HG03280 (cell line): ENCODE data around the gene GFRA4.

Source experiments
- ATAC-seq: cut with Tn5 transposase; IDR thresholded peaks from one replicate; pipeline ENCODE4 v1.9.1; 2021; ENCODE audit warnings: mild to moderate bottlenecking, moderate library complexity; ENCODE audit not compliant: unreplicated experiment

The GFRA4 gene

DNA sequence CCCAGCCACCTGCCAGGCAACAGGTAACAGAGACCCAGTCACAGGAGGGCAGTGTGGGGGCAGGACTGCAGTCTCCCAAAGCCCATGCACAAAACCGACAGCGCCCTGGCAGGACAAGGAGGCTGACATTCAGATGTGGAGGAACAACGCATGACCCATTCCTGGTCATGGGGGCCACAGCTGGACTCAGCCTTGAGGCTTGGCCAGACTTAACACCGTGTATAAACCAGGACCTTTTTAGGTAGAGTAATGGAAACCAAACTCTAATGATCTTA lies 8.1 kb downstream of the GFRA4 start:
- no peak for ATAC-seq

DNA sequence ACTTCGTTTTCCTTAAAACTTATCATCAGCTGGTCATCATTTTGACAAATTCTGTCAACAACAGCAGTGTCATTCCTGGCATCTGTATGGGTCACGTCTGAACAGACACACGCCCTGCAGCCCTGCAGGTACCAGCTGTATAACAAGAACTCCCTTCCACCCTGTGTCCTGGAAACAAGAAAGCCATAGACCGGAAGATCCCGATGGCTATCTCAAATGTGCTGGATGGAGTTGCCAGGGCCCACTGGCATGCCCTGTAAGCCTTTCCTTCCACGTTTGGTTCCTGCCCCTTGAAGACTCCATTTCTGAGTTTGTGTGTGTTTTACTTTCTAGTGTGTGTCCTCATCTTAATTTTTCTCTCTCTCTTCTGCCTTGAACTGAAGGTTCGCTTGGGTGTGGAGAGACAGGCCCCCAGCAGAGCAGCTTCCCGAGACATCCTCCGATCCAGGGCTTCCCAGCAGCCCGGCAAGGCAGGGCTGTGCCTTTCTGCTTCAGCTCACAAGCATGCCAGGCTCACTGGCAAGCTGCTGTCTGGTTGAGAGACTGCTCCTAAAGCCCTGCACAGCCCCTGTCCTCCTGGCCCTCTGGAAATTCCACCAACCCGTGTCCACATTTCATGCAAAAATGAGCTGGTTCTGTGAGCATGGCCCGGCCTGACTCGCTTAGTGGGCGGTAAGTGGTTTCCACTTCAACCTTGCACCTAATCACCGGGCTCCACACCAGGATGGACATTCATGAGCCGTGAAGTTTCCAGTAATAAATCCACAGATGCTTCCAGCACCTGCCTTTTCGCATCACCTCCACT lies 8.7 kb downstream of the GFRA4 start:
- ATAC-seq, result no peak

- no peak for ATAC-seq
Measured at GRCh38 chr20:3653921-3654320, 9.3 kb downstream of the GFRA4 start.

DNA sequence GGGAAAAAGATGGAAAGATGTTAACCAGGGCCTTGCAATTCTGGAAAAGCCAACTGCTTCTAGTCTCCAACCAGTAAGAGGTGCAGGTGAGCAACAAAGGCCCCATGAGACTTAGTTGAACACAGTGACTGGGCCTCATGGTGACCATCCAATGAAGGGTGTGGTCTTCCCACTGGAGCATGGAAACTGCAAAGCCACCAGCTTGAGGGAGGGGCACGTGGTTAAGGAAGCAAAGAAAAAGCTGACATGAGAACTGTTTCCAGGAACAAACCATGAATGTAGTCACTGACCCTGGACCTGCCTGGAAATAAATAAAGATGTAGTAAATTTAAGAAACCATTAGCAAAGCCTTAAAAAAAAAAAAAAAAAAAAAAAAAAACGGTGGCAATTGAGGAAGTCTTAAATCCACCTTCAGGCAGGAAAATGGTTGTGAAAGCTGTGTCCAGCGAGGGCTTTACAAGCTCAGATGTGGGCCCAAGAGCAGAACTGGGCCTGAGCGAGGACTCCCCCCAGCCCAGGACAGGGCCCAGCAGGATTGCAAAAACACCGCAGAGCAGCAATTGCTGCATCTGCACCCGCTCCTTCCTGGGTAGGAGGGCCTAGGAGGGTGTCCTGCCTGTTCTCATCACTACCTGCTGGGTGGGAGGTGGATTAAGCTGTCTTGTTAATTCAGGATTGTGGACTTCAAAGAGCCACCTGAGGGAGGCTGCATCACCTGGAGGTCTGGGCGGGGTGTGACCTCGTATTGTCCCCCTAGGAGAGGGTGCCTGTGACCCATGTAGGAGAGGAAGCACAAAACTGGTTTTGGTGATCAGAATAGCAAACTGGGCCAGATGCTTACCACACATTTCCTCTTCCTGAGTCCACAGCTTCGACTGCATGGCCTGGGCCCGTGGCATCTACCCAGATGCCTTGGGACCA lies 10.3 kb downstream of the GFRA4 start:
- no peak for ATAC-seq

- no peak for ATAC-seq
Measured at GRCh38 chr20:3652221-3652620, 11.0 kb downstream of the GFRA4 start.

GRCh38 chr20:3651204-3651962 lies 11.8 kb downstream of the GFRA4 start:
- no peak for ATAC-seq

- no peak for ATAC-seq
Measured at GRCh38 chr20:3648951-3649350, 14.2 kb downstream of the GFRA4 start.

GRCh38 chr20:3647473-3647872 lies 15.7 kb downstream of the GFRA4 start:
- no peak for ATAC-seq

GRCh38 chr20:3646651-3647050 lies 16.5 kb downstream of the GFRA4 start:
- no peak for ATAC-seq

- ATAC-seq, result no peak
Measured at GRCh38 chr20:3646067-3646440, 17.1 kb downstream of the GFRA4 start.

DNA sequence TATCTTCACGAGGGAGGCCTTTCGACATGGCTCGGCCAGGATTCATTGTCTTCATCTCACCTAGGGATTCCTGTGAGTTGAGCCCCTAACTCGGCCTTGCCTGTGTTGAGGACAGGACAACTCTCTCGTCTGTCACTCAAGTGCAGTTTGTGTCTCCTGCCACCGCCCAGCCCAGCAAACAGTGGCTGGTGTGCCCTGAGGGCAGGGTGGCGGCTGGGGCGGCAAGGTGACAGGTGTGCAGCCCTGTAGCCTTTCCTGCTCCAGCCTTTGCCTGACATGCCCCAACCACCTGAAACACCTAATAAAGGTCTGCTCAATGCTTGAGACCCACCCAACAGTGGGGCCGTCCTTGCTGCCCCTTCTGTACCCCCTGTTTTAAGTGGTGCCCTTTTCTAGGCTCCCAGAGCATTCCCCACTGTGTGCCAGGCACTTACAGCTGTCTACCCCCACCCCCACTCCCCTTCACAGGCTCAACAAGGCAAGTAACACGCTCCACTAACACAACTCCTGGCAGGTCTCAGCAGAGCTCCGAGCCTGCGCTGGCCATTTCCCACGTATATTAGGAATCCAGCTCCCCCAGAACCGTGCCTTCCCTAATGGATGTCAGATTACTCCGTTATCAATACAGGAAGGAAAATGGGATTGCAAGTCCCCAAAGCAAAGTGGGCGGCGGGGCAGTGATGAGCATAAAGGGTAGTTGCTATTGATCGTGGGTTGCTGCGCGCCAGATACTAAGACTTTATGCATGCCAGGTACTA lies 17.7 kb downstream of the GFRA4 start:
- no peak for ATAC-seq

GRCh38 chr20:3640259-3640658 lies 22.9 kb downstream of the GFRA4 start:
- no peak for ATAC-seq

- no peak for ATAC-seq
Measured at GRCh38 chr20:3635346-3635745, 27.9 kb downstream of the GFRA4 start.

GRCh38 chr20:3633913-3634478 lies 29.2 kb downstream of the GFRA4 start:
- no peak for ATAC-seq

DNA sequence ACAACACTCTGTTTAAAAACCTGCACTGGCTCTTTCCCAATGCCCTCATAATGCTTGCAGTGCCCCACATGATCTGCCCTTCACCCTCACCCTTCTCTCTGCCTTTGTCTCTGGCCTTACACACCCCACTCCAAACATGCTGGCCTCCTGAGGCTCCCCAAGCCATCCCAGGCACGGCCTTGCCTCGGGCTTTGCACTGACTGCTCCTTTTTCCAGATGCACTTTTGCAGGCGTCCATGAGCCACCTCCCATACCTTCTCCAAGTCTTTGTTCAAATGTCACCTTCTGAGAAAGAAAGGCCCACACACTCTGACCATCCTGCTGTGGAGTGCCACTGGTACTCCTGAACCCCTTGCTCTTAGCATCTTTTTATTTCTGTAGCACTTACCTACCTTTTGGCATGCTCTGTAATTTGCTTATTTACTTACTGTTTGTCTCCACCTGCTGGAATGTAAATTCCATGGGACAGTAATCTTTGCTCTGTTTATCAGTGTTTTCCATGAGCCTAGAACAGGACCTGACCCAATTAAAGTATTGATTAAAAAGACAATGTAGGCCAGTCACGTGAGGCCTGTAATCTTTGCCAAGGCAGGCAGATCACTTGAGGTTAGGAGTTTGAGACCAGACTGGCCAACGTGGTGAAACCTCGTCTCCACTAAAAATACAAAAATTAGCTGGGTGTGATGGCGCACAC lies 30.7 kb downstream of the GFRA4 start:
- ATAC-seq, result no peak

- ATAC-seq, result no peak
Measured at GRCh38 chr20:3631534-3631933, 31.7 kb downstream of the GFRA4 start.

- ATAC-seq, result no peak
Measured at GRCh38 chr20:3630429-3630828, 32.8 kb downstream of the GFRA4 start.

DNA sequence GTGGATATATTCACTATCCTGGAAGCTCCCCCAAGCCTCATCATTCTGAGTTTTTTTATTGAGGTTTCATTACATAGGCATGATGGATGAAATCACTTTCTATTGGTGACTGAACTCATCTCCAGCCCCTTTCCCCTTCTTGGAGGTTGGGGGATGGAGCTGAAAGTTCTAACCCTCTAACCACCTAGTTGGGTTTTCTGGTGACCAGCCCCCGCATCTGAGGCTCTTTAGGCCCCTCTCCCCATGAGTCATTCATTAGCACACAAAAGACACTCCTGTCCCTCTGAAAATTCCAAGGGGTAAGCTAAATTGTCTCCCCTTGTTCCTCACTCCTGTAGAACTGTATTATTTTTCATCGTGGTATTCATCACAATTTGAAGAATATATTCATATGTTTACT lies 33.3 kb downstream of the GFRA4 start:
- ATAC-seq, result no peak

- no peak for ATAC-seq
Measured at GRCh38 chr20:3628502-3629314, 34.5 kb downstream of the GFRA4 start.
